Fibroblast of lung (primary cell): ENCODE data around the gene CHMP6.

Experiments used
- CTCF ChIP-seq, 2 donors: IDR thresholded peaks in 1 of 2; conservative IDR thresholded peaks in 1 of 2; 1 replicate in 1 of 2; 2 replicates in 1 of 2; pipeline ENCODE4 v1.5.1; 2011 to 2012; ENCODE audit warnings: low read length in 2 of 2, control low read depth in 1 of 2, inconsistent platforms in 1 of 2, low read depth in 1 of 2, mild to moderate bottlenecking in 1 of 2
- EZH2 ChIP-seq: IDR thresholded peaks from 2 replicates; pipeline ENCODE4 v1.5.1; 2012; ENCODE audit warnings: low read length, control low read depth, mild to moderate bottlenecking; ENCODE audit errors: missing control alignments

GRCh38 chr17:80952291-80952690 lies 39.4 kb upstream of the CHMP6 start:
- no peak for TF ChIP-seq CTCF (conservative IDR thresholded peaks at IDR 0.05 in 1 of 2, IDR thresholded peaks at IDR 0.05 in 1 of 2; ENCODE audit: low read depth in 1 of 2, low read length in 2 of 2)
- TF ChIP-seq EZH2: no peak
